ENCODE data around the gene SARNP. TPM values are rescaled to one million over a fixed set of nuclear protein-coding genes. Genes with fewer than 3 reads are reported as not detected.
A peak's percentile ranks its signal among the peaks of the same experiment; 100 is the strongest.
"Not testable (repeated sequence)": the region's sequence is repeated elsewhere in the genome, so short reads cannot be mapped to it uniquely, and the experiment has no call there.

SARNP gene, protein sequence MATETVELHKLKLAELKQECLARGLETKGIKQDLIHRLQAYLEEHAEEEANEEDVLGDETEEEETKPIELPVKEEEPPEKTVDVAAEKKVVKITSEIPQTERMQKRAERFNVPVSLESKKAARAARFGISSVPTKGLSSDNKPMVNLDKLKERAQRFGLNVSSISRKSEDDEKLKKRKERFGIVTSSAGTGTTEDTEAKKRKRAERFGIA
- polyA plus RNA-seq (2014; cell fraction: cytosol; rRNA removed), result 195 and 235 TPM in 2 replicates
- polyA plus RNA-seq (2014; cell fraction: nucleus; rRNA removed), result 99.9 and 153 TPM in 2 replicates

DNA sequence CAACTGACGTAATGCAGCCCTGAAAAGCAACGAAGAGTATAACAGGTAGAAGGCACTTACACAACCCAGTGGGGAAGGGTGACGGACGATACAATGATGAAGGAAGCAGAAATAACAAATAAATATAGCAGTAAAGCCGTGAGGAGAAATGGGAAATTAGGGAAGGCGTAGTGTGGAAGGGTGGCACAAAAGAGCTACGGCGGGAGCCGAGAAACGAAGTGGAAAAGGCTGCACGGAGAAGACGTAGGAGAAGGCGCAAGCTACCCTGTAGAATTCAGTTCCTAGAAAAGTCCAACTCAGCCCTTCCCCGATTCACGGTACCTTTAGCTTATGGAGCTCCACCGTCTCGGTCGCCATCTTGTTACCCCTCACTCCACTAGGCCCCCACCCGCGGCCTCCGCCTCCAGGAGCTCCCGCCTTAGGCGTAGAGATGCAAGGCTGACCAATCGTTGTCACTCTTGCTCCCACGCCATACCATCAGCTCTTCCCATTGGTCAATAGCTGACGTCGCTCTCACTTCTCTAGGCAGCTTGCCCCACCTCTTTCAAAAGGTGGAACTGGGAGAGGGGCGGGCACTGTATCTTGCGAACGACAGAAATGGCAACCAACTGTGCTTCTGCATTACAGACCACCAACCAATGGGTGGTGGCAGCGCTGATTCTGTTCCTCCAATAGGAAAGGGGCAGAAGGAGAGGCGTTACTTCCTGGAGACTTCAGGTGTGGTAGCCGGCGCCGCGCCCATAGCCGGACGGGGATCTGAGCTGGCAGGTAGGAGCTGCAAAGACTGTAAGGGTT, at the start of gene SARNP, which contains the start of gene ORMDL2:
SARNP (minus strand) TSS at position 380 of the 795 bp plus-strand sequence; CDS start at position 357, 23 bp downstream.
ORMDL2 (plus strand) TSS at position 697 of the 795 bp plus-strand sequence. CDS start 959 bp downstream, outside the sequence.
- peak; percentile 100 for DNase-seq (ENCODE audit: low spot score)

DNA sequence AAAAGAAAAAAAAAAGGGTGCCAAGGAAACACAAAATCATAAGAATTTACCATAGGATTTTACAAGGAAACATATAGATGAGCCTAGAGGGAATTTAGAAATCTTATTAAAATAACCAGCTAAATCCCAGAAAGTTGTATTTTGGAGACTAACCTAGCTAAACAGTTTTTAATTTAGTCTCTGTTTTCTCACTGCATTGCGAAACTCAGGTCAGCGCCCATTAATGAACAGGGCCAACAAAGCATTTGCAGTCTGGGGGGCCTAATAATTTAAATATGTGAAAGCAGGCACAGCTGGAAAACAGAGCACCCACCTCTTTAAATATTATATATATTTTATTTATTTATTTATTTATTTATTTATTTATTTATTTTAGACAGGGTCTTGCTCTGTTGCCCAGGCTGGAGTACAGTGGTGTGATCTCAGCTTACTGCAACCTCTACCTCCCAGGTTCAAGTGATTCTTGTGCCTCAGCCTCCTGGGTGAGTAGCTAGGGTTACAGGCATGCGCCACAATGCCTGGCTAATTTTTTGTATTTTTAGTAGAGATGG, 49.0 kb upstream of the SARNP start:
- not testable (repeated sequence) for DNase-seq (ENCODE audit: low spot score)

DNA sequence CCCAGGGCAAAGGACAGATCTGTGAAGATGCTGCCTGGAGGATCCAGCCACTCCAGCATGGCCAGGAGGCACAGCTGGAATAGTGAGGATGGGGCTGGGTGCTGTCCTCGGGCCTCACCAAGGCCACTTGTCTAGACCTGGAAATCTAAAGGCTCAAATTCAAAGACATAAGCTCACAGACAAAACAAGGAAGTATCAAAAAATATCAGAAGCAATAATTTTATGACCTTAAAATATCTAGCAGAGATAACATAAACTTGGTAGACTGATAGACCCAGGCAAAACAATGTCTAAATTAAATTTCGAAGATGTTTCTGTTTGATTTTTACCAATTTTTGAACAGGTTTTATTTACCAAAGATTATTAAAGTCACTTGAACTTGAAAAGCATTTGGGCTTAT, 47.8 kb upstream of the SARNP start:
- no peak for DNase-seq (ENCODE audit: low spot score)

DNA sequence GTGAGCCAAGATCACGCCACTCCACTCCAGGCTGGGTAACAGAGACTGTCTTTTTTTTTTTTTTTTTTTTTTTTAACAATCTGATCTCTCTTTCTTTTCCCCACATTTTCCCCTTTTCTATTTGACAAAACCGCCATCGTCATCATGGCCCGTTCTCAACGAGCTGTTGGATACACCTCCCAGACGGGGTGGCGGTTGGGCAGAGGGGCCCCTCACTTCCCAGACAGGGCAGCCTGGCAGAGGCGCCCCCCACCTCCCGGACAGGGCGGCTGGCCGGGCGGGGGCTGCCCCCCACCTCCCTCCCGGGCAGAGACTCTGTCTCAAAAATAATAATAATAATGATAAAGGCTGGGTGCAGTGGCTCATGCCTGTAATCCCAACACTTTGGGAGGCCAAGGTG, 45.4 kb upstream of the SARNP start:
- DNase-seq (ENCODE audit: low spot score), result not testable (repeated sequence)

DNA sequence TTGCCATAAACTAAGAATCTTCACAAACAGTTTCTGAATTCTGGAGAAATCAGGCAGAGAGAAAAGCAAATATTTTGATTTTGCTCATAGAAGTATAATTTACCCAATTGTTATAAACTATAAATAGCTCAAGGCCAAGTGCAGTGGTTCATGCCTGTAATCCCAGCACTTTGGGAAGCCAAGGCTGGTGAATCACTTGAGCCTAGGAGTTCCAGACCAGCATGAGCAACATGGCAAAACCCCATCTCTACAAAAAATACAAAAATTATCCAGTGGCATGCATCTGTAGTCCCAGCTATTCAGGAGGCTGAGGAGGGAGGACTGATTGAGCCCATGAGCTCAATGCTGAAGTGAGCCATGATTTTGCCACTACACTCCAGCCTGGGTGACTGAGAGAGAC, 44.8 kb upstream of the SARNP start:
- no peak for DNase-seq (ENCODE audit: low spot score)

DNA sequence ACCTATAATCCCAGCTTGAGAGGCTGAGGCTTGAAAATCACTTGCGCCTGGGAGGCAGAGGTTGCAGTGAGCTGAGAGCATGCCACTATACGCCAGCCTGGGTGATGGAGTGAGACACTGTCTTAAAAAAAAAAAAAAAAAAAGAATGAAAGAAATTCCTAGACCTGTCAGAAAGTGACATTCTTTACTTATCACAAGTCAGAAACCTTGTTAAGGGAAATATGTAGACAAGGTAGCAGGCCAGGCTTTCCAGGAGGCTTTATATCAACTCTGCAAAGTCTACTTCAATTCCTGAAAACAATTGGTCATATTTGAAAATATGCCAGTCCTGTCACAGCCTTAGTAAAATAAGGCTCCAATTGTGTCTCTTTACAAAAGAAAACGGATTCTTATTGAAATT, 44.3 kb upstream of the SARNP start:
- no peak for DNase-seq (ENCODE audit: low spot score)

DNA sequence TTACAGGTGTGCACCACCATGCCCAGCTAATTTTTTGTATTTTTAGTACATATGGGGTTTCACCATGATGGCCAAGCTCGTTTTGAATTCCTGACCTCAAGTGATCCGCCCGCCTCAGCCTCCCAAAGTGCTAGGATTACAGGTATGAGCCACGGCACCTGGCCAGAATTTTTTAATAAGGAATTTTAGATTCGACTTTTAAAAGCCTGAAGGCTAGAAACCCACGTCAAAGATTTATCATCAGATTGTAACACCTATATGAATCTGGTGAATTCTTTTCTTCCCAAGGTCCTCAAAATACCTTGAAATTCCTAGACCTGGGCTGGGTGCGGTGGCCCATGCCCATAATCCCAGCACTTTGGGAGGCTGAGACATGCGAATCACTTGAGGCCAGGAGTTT, 43.9 kb upstream of the SARNP start:
- no peak for DNase-seq (ENCODE audit: low spot score)

DNA sequence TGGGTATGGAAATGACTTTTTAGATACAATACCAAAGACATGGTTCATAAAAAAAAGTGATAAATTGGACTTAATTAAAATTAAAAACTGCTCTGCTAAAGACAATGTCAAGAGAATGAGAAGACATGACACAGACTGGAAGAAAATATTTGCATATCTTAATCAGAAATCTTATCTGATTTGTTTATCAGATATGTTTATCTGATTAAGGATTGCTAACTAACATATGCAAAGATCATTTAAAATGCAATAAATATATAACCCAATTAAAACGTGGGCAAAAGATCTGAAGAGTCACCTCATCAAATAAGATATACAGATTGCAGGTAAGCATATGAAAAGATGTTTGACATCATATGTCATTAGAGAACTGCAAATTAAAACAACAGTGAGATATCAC, 35.2 kb upstream of the SARNP start:
- DNase-seq (ENCODE audit: low spot score), result no peak

DNA sequence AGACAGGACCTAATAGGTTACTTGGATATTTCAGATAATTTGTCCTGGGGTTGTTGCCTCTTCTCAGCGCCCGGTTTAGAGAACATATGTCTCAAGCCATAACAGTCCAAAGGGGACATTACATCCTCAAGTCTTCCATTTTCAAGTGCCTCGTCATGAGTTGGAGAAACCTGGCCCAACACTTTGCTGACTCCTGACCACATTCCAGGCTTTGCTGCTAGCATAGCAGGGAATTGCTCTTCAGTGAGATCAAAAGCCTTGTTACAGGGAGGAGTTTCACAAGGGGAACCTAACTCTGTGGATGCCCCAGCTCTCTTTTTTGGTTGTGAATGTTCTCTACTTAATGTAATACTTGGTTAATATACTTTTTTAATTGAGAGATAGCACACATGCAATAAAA, 33.4 kb upstream of the SARNP start:
- DNase-seq (ENCODE audit: low spot score), result no peak

DNA sequence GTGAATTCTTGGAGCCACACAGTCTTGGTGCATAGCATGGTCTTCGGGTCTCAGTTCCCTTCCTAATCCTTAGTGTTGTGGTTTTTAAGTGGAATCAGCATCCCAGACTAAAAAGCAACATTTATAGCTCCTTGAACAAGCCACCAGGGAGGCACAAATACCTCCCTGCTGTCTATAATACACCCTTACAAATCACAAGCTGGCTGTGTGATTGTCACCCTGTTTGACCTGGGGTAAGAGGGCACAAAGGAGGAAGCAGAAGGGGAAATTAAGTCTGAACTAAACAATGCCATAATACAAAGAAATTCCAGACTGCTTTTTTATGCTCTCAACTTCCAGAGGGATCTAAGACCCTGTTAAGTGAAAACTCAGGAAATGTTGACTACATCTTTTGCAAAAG, 32.9 kb upstream of the SARNP start:
- DNase-seq (ENCODE audit: low spot score), result no peak

DNA sequence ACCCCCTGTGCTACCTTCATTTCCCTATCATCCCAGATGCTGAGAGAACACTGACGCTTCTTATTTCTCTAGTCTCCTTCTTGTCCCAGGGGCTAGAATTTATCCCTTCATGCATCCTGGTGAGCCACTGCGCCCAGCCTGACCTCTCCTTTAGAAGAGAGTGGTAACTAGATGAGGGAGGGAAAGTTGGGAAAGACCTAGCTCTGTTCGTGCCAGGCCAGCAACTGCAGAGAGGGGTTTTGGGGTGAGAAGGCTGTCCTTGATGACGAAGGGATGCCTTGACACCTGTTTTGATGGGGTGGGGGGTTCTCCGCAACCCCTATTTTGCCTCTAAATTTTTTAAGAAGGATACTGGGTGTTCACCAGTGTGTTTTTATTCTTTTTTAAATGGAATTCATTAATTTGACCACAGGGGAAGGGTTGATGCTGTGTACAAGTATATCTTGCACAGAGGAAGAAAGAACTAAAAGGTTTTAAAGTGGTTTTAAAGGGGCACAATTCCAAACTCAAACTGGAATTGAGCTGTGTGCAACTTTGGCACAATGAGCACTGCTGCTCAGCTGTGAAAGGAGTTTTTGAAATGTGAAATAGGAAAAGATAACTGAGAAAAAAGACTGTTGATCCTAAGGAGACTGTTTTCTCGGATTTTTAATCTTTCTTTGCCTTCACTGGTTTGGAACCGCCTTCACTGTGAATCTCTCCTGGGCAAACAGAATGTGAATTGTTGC, 32.3 kb upstream of the SARNP start:
- DNase-seq (ENCODE audit: low spot score), result no peak

DNA sequence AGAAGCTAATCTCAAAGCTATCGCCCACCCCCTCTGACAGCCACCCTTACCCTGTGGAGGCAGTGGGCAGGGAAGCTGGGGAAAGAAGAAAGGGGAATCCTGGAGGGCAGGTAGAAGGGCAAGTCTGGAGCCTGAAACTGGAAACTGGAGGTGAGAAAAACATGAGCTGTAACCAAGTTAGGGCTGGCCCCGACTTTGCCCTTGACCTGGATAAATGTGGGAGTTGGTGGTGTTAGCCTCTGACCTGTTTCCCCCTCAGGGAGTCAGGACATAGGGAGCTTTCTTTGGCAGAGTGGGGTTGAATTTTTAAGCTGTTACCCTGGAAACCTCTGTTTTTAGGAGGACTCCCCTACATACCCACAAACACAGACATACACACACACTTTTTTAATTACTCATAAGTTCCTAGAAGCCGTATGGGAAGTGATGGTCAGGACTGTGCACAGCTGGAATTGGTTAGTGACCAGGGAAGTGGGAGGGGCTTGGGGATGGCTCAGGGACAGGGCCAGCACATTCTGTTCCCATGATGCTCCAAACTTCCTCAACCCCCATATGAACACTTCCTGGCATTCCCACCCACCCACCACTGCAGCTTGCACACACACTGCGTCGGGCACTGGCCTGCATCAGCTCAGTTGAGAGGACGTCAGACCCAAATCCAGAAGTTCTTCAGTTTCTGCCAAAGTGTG, 30.2 kb upstream of the SARNP start:
- peak; percentile 76 for DNase-seq (ENCODE audit: low spot score)

DNA sequence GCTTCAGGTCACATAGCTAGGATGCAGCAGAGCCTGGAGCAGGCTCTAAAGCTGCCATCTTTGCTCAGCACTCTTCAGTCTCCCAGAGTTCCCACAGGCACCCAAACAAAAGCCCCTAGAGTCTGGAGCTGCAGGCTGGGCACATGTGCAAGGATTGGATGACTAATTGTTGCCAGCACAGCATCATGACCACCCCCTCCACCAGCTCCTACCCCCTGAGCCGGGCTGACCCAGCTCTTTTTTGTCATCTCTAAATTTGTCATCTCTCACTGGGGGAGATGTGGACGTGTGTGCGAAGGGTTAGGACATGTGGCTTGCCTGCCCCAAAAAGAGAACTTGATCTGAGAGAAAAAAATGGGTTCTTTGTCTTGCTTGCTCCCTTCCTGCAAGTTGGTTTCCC, 29.5 kb upstream of the SARNP start:
- no peak for DNase-seq (ENCODE audit: low spot score)

DNA sequence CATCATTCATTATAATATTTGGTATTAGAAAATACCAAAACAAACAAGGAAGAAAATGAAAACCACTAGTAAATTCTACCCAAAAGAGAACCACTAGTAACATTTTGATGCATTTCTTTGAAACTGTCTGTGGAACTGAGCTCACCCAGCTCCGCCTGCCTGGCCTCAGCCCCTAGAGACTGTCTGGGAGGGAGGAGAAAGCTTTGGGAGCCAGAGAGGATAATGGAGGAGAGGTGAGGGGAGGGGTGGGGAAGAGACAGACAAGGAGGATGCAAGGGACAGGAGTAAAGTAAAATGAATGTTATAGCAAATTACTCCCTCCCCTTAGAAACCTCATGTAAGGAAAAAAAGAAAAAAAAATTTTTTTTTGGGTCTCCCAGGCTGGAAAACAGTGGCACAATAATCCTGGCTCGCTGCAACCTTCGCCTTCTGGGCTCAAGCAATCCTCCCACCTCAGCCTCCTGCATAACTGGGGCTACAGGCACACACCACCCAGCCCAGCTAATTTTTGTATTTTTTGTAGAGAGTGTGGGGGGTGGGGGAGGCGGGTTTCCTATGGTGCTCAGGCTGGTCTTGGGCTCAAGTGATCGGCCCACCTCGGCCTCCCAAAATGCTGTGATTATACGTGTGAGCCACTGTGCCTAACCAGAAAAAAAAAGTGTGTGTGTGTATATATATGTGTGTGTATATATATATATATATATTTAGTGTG, 28.4 kb upstream of the SARNP start:
- no peak for DNase-seq (ENCODE audit: low spot score)

DNA sequence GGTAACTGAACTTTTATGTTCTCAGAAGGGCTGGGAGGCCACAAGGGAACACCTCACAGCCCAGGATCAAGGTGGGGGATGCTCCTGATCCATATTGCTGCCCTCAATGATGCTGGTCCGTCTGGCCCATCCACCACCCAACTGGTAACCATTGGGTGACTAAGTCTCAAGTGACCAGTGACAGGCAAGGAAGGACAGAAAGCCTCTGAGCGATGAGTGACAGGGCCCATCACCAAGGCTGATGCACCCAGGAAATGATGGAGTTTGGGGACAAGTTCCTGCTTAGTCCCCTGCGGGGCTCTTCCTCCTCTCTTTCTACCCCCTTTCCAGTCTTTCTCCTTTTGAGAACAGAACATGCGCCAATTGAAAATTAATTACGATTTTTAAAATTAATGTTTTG, 27.8 kb upstream of the SARNP start:
- no peak for DNase-seq (ENCODE audit: low spot score)

DNA sequence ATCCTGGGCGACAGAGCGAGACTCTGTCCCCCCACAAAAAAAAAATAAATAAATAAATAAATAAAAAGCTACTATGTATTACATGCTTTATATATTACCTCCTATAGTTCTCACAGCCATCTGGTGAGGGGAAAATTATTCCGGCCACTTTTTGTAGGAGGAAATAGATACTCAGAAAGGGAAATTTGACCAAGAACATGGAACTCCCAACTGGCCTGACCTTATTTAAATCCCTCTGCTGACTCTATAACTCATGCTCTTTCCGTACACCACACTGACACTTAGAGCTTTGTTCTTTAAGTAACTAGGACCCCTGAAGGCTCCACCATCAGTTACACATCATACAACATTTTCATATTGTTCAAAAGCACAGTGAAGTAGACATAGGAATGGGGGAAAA, 27.4 kb upstream of the SARNP start:
- no peak for DNase-seq (ENCODE audit: low spot score)

DNA sequence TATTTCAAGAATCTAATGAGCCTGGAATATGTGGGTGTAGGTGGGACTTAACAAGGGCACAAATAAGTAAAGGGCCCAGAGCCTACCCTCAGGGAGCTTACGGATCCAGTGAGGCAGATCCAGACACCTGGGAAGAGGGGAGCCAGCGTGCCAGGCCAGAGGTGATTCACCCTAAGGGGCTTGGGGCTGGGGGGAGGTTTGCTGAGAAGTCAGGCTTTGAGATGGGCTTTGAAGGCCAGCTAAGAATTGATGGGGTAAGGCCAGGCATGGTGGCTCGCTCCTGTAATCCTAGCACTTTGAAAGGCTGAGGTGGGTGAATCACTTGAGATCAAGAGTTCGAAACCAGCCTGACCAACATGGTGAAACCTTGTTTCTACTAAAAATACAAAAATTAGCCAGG, 25.9 kb upstream of the SARNP start:
- DNase-seq (ENCODE audit: low spot score), result no peak

DNA sequence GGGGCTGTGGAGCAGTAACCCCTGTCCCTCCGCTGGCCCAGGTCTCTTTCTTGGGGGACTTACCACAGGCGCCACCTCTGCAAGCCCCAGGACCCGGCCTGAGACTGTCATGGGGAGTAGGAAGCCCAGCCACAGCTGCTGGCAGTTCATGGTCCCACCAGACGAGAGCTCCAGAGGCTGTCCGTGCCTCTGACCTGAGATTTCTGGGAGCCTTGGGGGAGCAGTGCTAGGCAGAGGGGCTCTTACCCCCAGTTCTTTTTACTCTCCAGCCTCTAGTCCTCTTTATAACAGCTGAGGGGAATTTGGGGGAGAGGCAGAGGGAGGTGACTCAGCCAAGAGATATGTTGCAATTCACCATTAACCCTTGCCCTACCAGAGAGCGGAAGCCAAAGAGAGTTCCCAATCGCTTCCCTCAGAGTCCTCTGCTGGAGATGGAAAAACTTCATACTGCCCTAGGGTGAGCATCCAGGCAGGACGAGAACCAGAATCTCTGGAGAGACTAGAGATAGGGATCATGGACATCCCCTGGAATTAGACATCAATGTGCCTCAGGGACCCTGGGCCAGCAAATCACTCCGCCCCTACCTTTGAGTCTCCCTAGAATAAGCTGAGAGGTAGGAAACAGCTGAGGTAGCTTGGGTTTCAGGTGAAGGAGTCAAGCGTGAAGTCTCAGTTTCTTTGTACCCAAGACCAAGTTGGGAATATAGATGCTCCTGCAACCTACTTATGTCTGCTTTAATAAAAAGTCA, 25.3 kb upstream of the SARNP start, which contains the start of gene MMP19:
MMP19 (minus strand) TSS at position 256 of the 749 bp plus-strand sequence; CDS start at position 150, 106 bp downstream.
- no peak for DNase-seq (ENCODE audit: low spot score)

DNA sequence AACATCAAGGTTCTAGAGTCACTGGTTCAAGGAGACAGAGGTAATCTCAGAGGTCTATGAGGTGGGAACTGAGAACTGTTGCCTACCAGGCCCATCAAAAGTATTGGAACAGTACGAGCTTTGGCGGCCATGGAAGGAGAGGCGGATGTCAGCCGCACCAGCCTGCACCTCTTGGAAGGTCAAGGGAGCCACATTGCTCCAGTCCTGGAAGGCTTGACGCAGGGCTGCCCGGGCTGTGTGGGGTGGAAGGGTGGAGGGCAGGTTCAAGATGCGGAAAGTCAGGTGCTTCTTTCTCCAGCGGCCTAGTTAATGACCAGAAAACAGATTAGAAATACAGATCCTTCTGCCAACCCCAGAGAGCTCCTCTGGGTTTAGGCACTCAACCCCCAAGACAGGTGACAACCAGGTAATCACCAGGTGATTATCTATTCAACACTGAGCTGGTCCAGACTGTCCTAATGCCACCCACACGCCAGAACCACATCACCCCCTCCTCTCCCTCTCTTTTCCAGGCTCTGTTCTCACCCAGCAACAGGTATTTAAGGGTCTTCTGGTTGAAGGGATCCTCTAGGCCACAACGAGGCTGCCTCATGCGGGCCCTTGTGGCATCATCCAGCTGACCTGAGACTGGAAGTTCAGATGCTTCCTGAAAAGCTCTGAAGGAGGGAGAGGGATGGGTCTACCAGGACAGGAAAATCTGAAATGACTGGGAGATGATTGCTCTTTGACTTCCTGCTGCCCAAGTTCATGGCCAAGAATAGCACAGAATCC, 23.2 kb upstream of the SARNP start:
- no peak for DNase-seq (ENCODE audit: low spot score)

All from SK-N-DZ (cell line).